ENCODE data around the gene PLA2G2C. TPM values are rescaled to one million over a fixed set of nuclear protein-coding genes. Genes with fewer than 3 reads are reported as not detected.

PLA2G2C gene
- total RNA-seq, 4 donors from 2014 or later: 0.31 to 0.81 TPM; not detected in 2

DNA sequence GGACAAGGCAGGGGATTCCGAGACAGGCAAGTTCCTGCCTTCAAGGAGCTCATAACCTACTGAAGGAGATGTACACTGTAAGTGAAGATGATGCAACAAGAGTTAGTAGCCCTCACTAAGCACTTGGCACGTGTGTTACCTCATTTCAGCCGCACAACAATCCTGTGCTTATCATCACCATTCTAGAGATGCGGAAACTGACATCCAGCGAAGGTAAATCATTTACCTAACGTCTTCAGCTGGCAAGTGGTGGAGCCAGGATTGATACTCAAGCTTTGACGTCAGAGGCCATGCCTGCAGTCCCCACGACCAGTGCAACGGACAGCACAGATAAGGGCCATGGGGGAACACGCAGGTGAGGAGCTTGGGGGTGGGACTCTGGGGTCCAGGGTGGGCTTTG lies 3.3 kb downstream of the PLA2G2C start:
- peaks cover 0 to 60% (median 8%) of the 10 kb centered on the region in 3 donors for H3K4me1 ChIP-seq
- 81 to 100% methylated on average over 1 to 9 of the region's 10 CpGs for WGBS, 2 donors (ENCODE audit: low coverage in 1 of 2)
- H3K9me3 ChIP-seq: no peaks in the 10 kb centered on the region
- TF ChIP-seq POLR2A (IDR thresholded peaks at IDR 0.05): no peak
- no peak for TF ChIP-seq EP300 (IDR thresholded peaks at IDR 0.05)
- TF ChIP-seq POLR2AphosphoS5 (IDR thresholded peaks at IDR 0.05): no peak
- TF ChIP-seq, protein P1, sequence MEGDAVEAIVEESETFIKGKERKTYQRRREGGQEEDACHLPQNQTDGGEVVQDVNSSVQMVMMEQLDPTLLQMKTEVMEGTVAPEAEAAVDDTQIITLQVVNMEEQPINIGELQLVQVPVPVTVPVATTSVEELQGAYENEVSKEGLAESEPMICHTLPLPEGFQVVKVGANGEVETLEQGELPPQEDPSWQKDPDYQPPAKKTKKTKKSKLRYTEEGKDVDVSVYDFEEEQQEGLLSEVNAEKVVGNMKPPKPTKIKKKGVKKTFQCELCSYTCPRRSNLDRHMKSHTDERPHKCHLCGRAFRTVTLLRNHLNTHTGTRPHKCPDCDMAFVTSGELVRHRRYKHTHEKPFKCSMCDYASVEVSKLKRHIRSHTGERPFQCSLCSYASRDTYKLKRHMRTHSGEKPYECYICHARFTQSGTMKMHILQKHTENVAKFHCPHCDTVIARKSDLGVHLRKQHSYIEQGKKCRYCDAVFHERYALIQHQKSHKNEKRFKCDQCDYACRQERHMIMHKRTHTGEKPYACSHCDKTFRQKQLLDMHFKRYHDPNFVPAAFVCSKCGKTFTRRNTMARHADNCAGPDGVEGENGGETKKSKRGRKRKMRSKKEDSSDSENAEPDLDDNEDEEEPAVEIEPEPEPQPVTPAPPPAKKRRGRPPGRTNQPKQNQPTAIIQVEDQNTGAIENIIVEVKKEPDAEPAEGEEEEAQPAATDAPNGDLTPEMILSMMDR (IDR thresholded peaks at IDR 0.05): no peak
- ATAC-seq: no peak
- no peaks in the 10 kb centered on the region for H3K27me3 ChIP-seq
- H3K4me3 ChIP-seq: no peak overlapping the region
- H3K36me3 ChIP-seq: no peaks in the 10 kb centered on the region
- peak overlapping the region in 1 of 4 donors; percentile 93 for H3K27ac ChIP-seq

DNA sequence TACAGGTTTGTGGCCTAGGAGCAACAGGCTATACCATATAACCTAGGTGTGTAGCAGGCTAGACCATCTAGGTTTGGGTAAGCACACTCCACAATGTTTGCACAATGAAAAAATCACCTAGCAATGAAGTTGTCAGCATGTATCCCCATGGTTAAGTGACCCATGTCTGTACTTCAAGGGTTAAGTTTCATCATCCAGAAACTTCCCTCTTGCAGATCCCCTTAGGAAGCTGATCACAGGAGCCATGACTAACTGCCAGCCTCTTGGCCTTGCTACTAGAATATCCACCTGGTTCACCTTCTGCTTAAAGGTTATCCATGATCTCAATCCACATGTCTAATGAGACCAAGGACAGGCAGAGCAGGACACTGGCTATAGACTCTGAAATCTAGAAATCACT lies 3.9 kb downstream of the PLA2G2C start:
- no peak for ATAC-seq
- Histone ChIP-seq H3K27me3 (no peaks in the 10 kb centered on the region), H3K4me3 (no peak overlapping the region), H3K36me3 (no peaks in the 10 kb centered on the region), H3K9me3 (no peaks in the 10 kb centered on the region), H3K4me1 (peaks cover 0 to 60% (median 5%) of the 10 kb centered on the region in 3 donors), H3K27ac (no peak overlapping the region)
- TF ChIP-seq EP300 (IDR thresholded peaks at IDR 0.05): no peak
- TF ChIP-seq POLR2AphosphoS5 (IDR thresholded peaks at IDR 0.05): no peak
- TF ChIP-seq, protein P1 (IDR thresholded peaks at IDR 0.05): no peak

DNA sequence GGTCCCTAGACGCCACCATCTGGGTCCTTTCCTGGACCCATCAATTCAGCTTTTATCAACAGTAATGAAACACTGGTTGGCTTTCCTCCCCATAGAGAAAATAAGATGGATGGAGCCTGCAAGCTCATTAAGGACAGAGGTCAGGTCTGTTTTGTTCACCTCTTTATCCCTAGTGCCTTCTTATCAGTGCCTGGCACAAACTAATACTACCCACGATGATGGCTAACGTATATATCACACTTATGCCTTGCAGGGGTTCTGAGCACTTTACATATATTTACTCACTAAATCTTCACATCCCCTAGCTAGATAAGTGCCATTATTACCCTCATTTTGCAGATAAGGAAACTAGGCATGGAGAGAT lies 5.5 kb downstream of the PLA2G2C start:
- TF ChIP-seq EP300 (IDR thresholded peaks at IDR 0.05): no peak
- no peak for TF ChIP-seq POLR2AphosphoS5 (IDR thresholded peaks at IDR 0.05)
- TF ChIP-seq, protein P1 (IDR thresholded peaks at IDR 0.05): no peak
- no peak for TF ChIP-seq POLR2A (IDR thresholded peaks at IDR 0.05)
- H3K27ac ChIP-seq: peak overlapping the region in 2 of 4 donors; percentile 80 to 83
- H3K27me3 ChIP-seq: no peaks in the 10 kb centered on the region
- no peak for ATAC-seq
- H3K9me3 ChIP-seq: no peaks in the 10 kb centered on the region
- 53 to 70% methylated on average over 2 to 3 of the region's 3 CpGs for WGBS, 2 donors (ENCODE audit: low coverage in 1 of 2)
- peaks cover 0 to 51% (median 5%) of the 10 kb centered on the region in 3 donors for H3K4me1 ChIP-seq
- no peaks in the 10 kb centered on the region for H3K36me3 ChIP-seq
- H3K4me3 ChIP-seq: no peak overlapping the region

DNA sequence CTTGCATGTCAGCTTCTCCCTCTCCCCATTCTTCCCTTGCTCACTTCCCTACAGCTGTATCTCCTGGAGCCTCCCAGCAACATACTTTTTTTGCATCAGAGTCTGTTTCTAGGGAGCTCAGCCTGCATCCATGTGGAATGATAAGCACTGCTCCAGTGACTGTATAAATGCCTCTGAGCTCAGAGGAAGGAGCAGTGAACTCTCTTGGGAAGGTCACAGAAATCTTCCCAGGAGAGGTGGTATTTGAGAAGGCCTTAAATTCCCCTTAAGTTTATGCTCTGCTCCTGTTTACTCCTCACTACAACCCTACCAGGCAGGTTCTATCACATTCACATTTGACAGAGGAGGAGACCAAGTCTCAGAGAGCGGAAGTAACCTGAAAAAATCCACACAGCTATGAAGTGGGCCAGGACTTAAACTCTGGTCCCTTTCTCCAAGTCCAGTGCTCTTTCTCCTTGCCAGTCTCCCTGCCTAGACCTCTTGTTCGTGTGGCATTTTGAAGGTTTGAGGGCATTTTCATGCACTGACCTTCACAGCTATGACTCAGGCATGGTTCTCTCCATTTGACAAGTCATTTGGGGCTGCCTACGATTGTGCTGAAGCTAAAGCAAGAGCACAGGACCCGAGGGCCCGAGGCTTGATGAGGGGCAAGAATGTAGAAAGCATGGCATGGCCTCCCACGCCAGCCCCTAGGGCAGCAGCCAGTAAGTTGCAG lies 6.0 kb downstream of the PLA2G2C start:
- Histone ChIP-seq H3K9me3 (no peaks in the 10 kb centered on the region), H3K36me3 (no peaks in the 10 kb centered on the region), H3K4me1 (peaks cover 0 to 46% (median 5%) of the 10 kb centered on the region in 3 donors), H3K4me3 (no peak overlapping the region), H3K27ac (peak overlapping the region in 2 of 4 donors; percentile 80 to 83), H3K27me3 (no peaks in the 10 kb centered on the region)
- TF ChIP-seq POLR2A (IDR thresholded peaks at IDR 0.05) (no peak), EP300 (IDR thresholded peaks at IDR 0.05) (no peak), POLR2AphosphoS5 (IDR thresholded peaks at IDR 0.05) (no peak)
- TF ChIP-seq, protein P1 (IDR thresholded peaks at IDR 0.05): no peak
- ATAC-seq: no peak
- WGBS, 2 donors (ENCODE audit: low coverage in 1 of 2): 65 to 71% methylated on average over 1 to 4 of the region's 6 CpGs
